ENCODE results near the gene KLRD1.

- TF ChIP-seq SUZ12 (IDR thresholded peaks at IDR 0.05; ENCODE audit: extremely low read depth, insufficient read depth, insufficient read length) = no peak
- TF ChIP-seq ZNF274 (IDR thresholded peaks at IDR 0.05; ENCODE audit: low read depth, low read length) = no peak
- no peak for TF ChIP-seq YY1 (IDR thresholded peaks at IDR 0.05; ENCODE audit: insufficient read depth, insufficient read length)
These were observed 57.3 kb downstream of the KLRD1 start for GRCh38 chr12:10364815-10365622.

All from NT2/D1 (cell line).